ENCODE results near the gene RPL37A.

The RPL37A gene

GRCh38 chr2:216497382-216498069, 1.1 kb upstream of the RPL37A start:
- Mint-ChIP-seq H3K27ac (no peak overlapping the region), H3K9me3 (no peaks in the 10 kb centered on the region), H3K4me3 (peak overlapping the region; percentile 99), H3K36me3 (ENCODE audit: low read depth) (peaks cover 33% of the 10 kb centered on the region), H3K27me3 (ENCODE audit: low read depth, poor library complexity) (no peaks in the 10 kb centered on the region), H3K4me1 (peaks cover 81% of the 10 kb centered on the region)
- no peak for DNase-seq
- TF ChIP-seq CTCF (IDR thresholded peaks at IDR 0.05), result no peak

GRCh38 chr2:216498070-216498378, 620 bp upstream of the RPL37A start:
- TF ChIP-seq CTCF (IDR thresholded peaks at IDR 0.05), result no peak
- peaks cover 80% of the 10 kb centered on the region for H3K4me1 Mint-ChIP-seq

GRCh38 chr2:216499641-216500218, 1.1 kb downstream of the RPL37A start:
- DNase-seq, result no peak
- Mint-ChIP-seq H3K4me1 (peaks cover 73% of the 10 kb centered on the region), H3K27me3 (ENCODE audit: low read depth, poor library complexity) (no peaks in the 10 kb centered on the region), H3K9me3 (no peaks in the 10 kb centered on the region), H3K4me3 (peak overlapping the region; percentile 99), H3K36me3 (ENCODE audit: low read depth) (peaks cover 55% of the 10 kb centered on the region), H3K27ac (peak overlapping the region; percentile 100)
- TF ChIP-seq CTCF (IDR thresholded peaks at IDR 0.05), result no peak

More at GRCh38 chr2:216498070-216498378, 620 bp upstream of the RPL37A start:
- no peak for DNase-seq
- no peak overlapping the region for H3K27ac Mint-ChIP-seq
- peak overlapping the region; percentile 99 for H3K4me3 Mint-ChIP-seq
- no peaks in the 10 kb centered on the region for H3K9me3 Mint-ChIP-seq
- peaks cover 38% of the 10 kb centered on the region for H3K36me3 Mint-ChIP-seq (ENCODE audit: low read depth)
- no peaks in the 10 kb centered on the region for H3K27me3 Mint-ChIP-seq (ENCODE audit: low read depth, poor library complexity)

- peaks cover 63% of the 10 kb centered on the region for H3K36me3 Mint-ChIP-seq (ENCODE audit: low read depth)
- no peaks in the 10 kb centered on the region for H3K9me3 Mint-ChIP-seq
- peak overlapping the region; percentile 99 for H3K4me3 Mint-ChIP-seq
- H3K4me1 Mint-ChIP-seq, result peaks cover 64% of the 10 kb centered on the region
- no peak for TF ChIP-seq CTCF (IDR thresholded peaks at IDR 0.05)
- no peak for DNase-seq
- H3K27me3 Mint-ChIP-seq (ENCODE audit: low read depth, poor library complexity), result no peaks in the 10 kb centered on the region
- H3K27ac Mint-ChIP-seq, result peak overlapping the region; percentile 84
These were observed 1.9 kb downstream of the RPL37A start for GRCh38 chr2:216500572-216500971.

GRCh38 chr2:216501854-216502253, 3.2 kb downstream of the RPL37A start:
- no peaks in the 10 kb centered on the region for H3K27me3 Mint-ChIP-seq (ENCODE audit: low read depth, poor library complexity)
- no peak for TF ChIP-seq CTCF (IDR thresholded peaks at IDR 0.05)
- H3K27ac Mint-ChIP-seq, result no peak overlapping the region
- H3K36me3 Mint-ChIP-seq (ENCODE audit: low read depth), result peaks cover 75% of the 10 kb centered on the region
- H3K9me3 Mint-ChIP-seq, result no peaks in the 10 kb centered on the region
- DNase-seq, result no peak
- H3K4me3 Mint-ChIP-seq, result no peak overlapping the region
- peaks cover 56% of the 10 kb centered on the region for H3K4me1 Mint-ChIP-seq
